Hepatocyte (in vitro differentiated cells): Measurements from ENCODE around the gene FRY. TPM values are rescaled to one million over a fixed set of nuclear protein-coding genes. Genes with fewer than 3 reads are reported as not detected.

Experiments
- DNase-seq: peaks from one replicate; pipeline ENCODE4 v3.0.0-alpha.2; 2016; ENCODE audit warnings: low spot score
- H2AFZ ChIP-seq: fragments of 200-600 bp; sonication (generic); 2 replicates; pipeline ENCODE4 v1.6.0; 2016; ENCODE audit warnings: antibody characterized with exemption, mild to moderate bottlenecking
- H3K27ac ChIP-seq: fragments of 200-600 bp; sonication (generic); 2 replicates; pipeline ENCODE4 v1.5.1; 2016; ENCODE audit warnings: mild to moderate bottlenecking
- H3K27me3 ChIP-seq: fragments of 200-600 bp; sonication (generic); 2 replicates; pipeline ENCODE4 v1.6.1; 2016
- H3K36me3 ChIP-seq: fragments of 200-600 bp; sonication (generic); replicated peaks from 2 replicates; pipeline ENCODE4 v1.5.1; 2016; ENCODE audit warnings: low read depth; ENCODE audit not compliant: insufficient read depth
- H3K4me1 ChIP-seq: fragments of 200-600 bp; sonication (generic); 2 replicates; pipeline ENCODE4 v1.5.1; 2016; ENCODE audit warnings: mild to moderate bottlenecking, moderate library complexity; ENCODE audit not compliant: insufficient read depth
- H3K4me2 ChIP-seq: fragments of 200-600 bp; sonication (generic); 2 replicates; pipeline ENCODE4 v1.6.0; 2016
- H3K4me3 ChIP-seq: fragments of 200-600 bp; sonication (generic); 2 replicates; pipeline ENCODE4 v1.5.1; 2016; ENCODE audit warnings: mild to moderate bottlenecking
- H3K79me2 ChIP-seq: fragments of 200-600 bp; sonication (generic); 2 replicates; pipeline ENCODE4 v1.6.0; 2017; ENCODE audit warnings: mild to moderate bottlenecking
- H3K9me2 ChIP-seq: fragments of 200-600 bp; sonication (generic); replicated peaks from 2 replicates; pipeline ENCODE4 v1.6.0; 2017; ENCODE audit warnings: mild to moderate bottlenecking; ENCODE audit not compliant: insufficient read depth
- H3K9me3 ChIP-seq: fragments of 200-600 bp; sonication (generic); 2 replicates; pipeline ENCODE4 v1.5.1; 2016; ENCODE audit warnings: low read depth, mild to moderate bottlenecking
- H4K20me1 ChIP-seq: fragments of 200-600 bp; sonication (generic); 2 replicates; pipeline ENCODE4 v1.6.0; 2016; ENCODE audit warnings: mild to moderate bottlenecking; ENCODE audit not compliant: insufficient read depth, poor library complexity, severe bottlenecking
- EZH2 ChIP-seq: fragments of 200-600 bp; sonication (generic); IDR thresholded peaks from 2 replicates; pipeline ENCODE4 v1.6.1; 2016; ENCODE audit warnings: antibody characterized with exemption, mild to moderate bottlenecking, borderline replicate concordance
- EZH2phosphoT487 ChIP-seq: fragments of 200-600 bp; sonication (generic); IDR thresholded peaks from one replicate; pipeline ENCODE4 v1.6.1; 2018; ENCODE audit warnings: antibody characterized with exemption, mild to moderate bottlenecking, low read depth, moderate library complexity; ENCODE audit not compliant: unreplicated experiment, severe bottlenecking
- WGBS: methylation state at CpG from one replicate; pipeline ENCODE4 v1.1.6; 2016; ENCODE audit warnings: low lambda C conversion rate; ENCODE audit errors: missing lambda C conversion rate; 5-methylcytosine and 5-hydroxymethylcytosine counted together
- polyA plus RNA-seq: library from polyadenylated mRNA; unstranded; fragments of >200 nt; fragmentation: Nextera tagmentation; extraction: Ambion mirVana; gene quantifications from 2 replicates; pipeline ENCODE4 v1.2.1, GENCODE V29; 2016
- total RNA-seq: library from RNA; depleted of rRNA; stranded (reverse); fragments of >200 nt; gene quantifications from 2 replicates; pipeline ENCODE4 v1.2.3, GENCODE V29; 2014
- TF ChIP-seq, protein P1 (sequence below): fragments of 200-600 bp; sonication (generic); IDR thresholded peaks from 2 replicates; pipeline ENCODE4 v1.5.1; 2016; ENCODE audit warnings: antibody characterized with exemption, mild to moderate bottlenecking; ENCODE audit not compliant: poor library complexity

Gene FRY
- total and polyA plus RNA-seq, 2 experiments from 2014 or later, result 2.4 to 3.7 TPM

- H3K9me2 ChIP-seq, result no peaks in the 10 kb centered on the region
- H3K4me2 ChIP-seq, result peak within 1 kb of the TSS; percentile 91
- WGBS, result 2% methylated on average over 60 of the region's 60 CpGs
- peak within 1 kb of the TSS; percentile 99 for H3K27ac ChIP-seq
- no peaks in the 10 kb centered on the region for H3K9me3 ChIP-seq
- no peaks in the 10 kb centered on the region for H4K20me1 ChIP-seq
- peak; percentile 95 for DNase-seq
- no peaks in the 10 kb centered on the region for H3K27me3 ChIP-seq
- H2AFZ ChIP-seq, result peak within 1 kb of the TSS; percentile 100
- no peaks in the 10 kb centered on the region for H3K4me1 ChIP-seq
- peak within 1 kb of the TSS; percentile 79 for H3K4me3 ChIP-seq
- no peaks in the 10 kb centered on the region for H3K36me3 ChIP-seq
- no peaks in the 10 kb centered on the region for H3K79me2 ChIP-seq
- TF ChIP-seq EZH2 (no peak), EZH2phosphoT487 (no peak)
- TF ChIP-seq, protein P1, sequence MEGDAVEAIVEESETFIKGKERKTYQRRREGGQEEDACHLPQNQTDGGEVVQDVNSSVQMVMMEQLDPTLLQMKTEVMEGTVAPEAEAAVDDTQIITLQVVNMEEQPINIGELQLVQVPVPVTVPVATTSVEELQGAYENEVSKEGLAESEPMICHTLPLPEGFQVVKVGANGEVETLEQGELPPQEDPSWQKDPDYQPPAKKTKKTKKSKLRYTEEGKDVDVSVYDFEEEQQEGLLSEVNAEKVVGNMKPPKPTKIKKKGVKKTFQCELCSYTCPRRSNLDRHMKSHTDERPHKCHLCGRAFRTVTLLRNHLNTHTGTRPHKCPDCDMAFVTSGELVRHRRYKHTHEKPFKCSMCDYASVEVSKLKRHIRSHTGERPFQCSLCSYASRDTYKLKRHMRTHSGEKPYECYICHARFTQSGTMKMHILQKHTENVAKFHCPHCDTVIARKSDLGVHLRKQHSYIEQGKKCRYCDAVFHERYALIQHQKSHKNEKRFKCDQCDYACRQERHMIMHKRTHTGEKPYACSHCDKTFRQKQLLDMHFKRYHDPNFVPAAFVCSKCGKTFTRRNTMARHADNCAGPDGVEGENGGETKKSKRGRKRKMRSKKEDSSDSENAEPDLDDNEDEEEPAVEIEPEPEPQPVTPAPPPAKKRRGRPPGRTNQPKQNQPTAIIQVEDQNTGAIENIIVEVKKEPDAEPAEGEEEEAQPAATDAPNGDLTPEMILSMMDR, result no peak
Measured at GRCh38 chr13:32315238-32316027, 283.9 kb downstream of the FRY start, which contains the start of the genes BRCA2 and ZAR1L. BRCA2 (plus strand) TSS chr13:32315508; CDS start chr13:32316461, 953 bp downstream. ZAR1L (minus strand) TSS chr13:32315363; CDS start chr13:32311925, 3,438 bp downstream.

GRCh38 chr13:32316028-32316339 lies 284.4 kb downstream of the FRY start:
- peak overlapping the region; percentile 100 for H2AFZ ChIP-seq
- TF ChIP-seq, protein P1, result no peak
- TF ChIP-seq EZH2 (no peak), EZH2phosphoT487 (no peak)
- peak overlapping the region; percentile 91 for H3K4me2 ChIP-seq
- no peaks in the 10 kb centered on the region for H3K4me1 ChIP-seq
- under 1% methylated on average over 13 of the region's 13 CpGs for WGBS
- H3K27ac ChIP-seq, result peak overlapping the region; percentile 99
- H4K20me1 ChIP-seq, result no peaks in the 10 kb centered on the region
- H3K79me2 ChIP-seq, result no peaks in the 10 kb centered on the region
- no peak for DNase-seq
- H3K9me2 ChIP-seq, result no peaks in the 10 kb centered on the region
- H3K9me3 ChIP-seq, result no peaks in the 10 kb centered on the region
- H3K4me3 ChIP-seq, result peak overlapping the region; percentile 79
- no peaks in the 10 kb centered on the region for H3K27me3 ChIP-seq
- no peaks in the 10 kb centered on the region for H3K36me3 ChIP-seq

GRCh38 chr13:32316501-32316900 lies 284.9 kb downstream of the FRY start:
- peak overlapping the region; percentile 99 for H3K27ac ChIP-seq
- no peaks in the 10 kb centered on the region for H3K4me1 ChIP-seq
- H3K4me2 ChIP-seq, result peak overlapping the region; percentile 91
- peak overlapping the region; percentile 100 for H2AFZ ChIP-seq
- no peaks in the 10 kb centered on the region for H3K27me3 ChIP-seq
- H3K9me2 ChIP-seq, result no peaks in the 10 kb centered on the region
- no peak for DNase-seq
- 69% methylated on average over 6 of the region's 6 CpGs for WGBS
- no peaks in the 10 kb centered on the region for H3K79me2 ChIP-seq
- no peaks in the 10 kb centered on the region for H4K20me1 ChIP-seq
- TF ChIP-seq, protein P1, result no peak
- TF ChIP-seq EZH2phosphoT487 (no peak), EZH2 (no peak)
- H3K9me3 ChIP-seq, result no peaks in the 10 kb centered on the region
- peak overlapping the region; percentile 79 for H3K4me3 ChIP-seq
- no peaks in the 10 kb centered on the region for H3K36me3 ChIP-seq
